Bronchial epithelial cell (primary cell): ENCODE results near the gene SLC6A6. TPM values are rescaled to one million over a fixed set of nuclear protein-coding genes. Genes with fewer than 3 reads are reported as not detected.
A peak's percentile ranks its signal among the peaks of the same experiment; 100 is the strongest.

Experiments used
- DNase-seq: peaks from one replicate; pipeline ENCODE4 v3.0.0-alpha.2; 2010; ENCODE audit warnings: low read depth
- FAIRE-seq: peaks from 2 replicates; lab custom pipeline; 2011; peaks lifted over from hg19 to GRCh38; lab: Jason Lieb, UNC
- H3K27me3 ChIP-seq: 2 replicates; pipeline ENCODE4 v1.5.1; 2011; ENCODE audit warnings: low read length; ENCODE audit not compliant: control insufficient read depth, insufficient read depth
- H3K36me3 ChIP-seq: 2 replicates; pipeline ENCODE4 v1.5.1; 2011; ENCODE audit warnings: low read length; ENCODE audit not compliant: control insufficient read depth, insufficient read depth
- H3K4me3 ChIP-seq: 2 replicates; pipeline ENCODE4 v1.5.1; 2011; ENCODE audit warnings: mild to moderate bottlenecking, low read depth, low read length, control low read depth
- CTCF ChIP-seq: IDR thresholded peaks from 2 replicates; pipeline ENCODE4 v1.5.1; 2011; ENCODE audit warnings: mild to moderate bottlenecking, moderate library complexity, low read length, control low read depth, inconsistent platforms; ENCODE audit not compliant: insufficient read depth, severe bottlenecking
- total RNA-seq: library from RNA; depleted of rRNA; stranded (reverse); fragments of >200 nt; gene quantifications from 2 replicates; pipeline ENCODE4 v1.2.1, GENCODE V29; 2014

SLC6A6 gene
- total RNA-seq, 1 donor from 2014 or later = 13.2 TPM

GRCh38 chr3:14460342-14461005, 58.1 kb downstream of the SLC6A6 start:
- no peak for TF ChIP-seq CTCF
- Histone ChIP-seq H3K4me3 (no peak overlapping the region), H3K36me3 (no peaks in the 10 kb centered on the region), H3K27me3 (no peaks in the 10 kb centered on the region)
- DNase-seq (no peak), FAIRE-seq (no peak)

- H3K36me3 ChIP-seq = no peaks in the 10 kb centered on the region
- no peak overlapping the region for H3K4me3 ChIP-seq
- FAIRE-seq (no peak), DNase-seq (no peak)
- no peak for TF ChIP-seq CTCF
- no peaks in the 10 kb centered on the region for H3K27me3 ChIP-seq
Measured at GRCh38 chr3:14461006-14461747, 58.8 kb downstream of the SLC6A6 start.

- Histone ChIP-seq H3K27me3 (no peaks in the 10 kb centered on the region), H3K36me3 (no peaks in the 10 kb centered on the region), H3K4me3 (no peak overlapping the region)
- DNase-seq = peak; percentile 45
- peak; percentile 88 for TF ChIP-seq CTCF
- FAIRE-seq = no peak
Measured at GRCh38 chr3:14461748-14462324, 59.4 kb downstream of the SLC6A6 start.

GRCh38 chr3:14462738-14463137, 60.3 kb downstream of the SLC6A6 start:
- DNase-seq (peak; percentile 84), FAIRE-seq (no peak)
- Histone ChIP-seq H3K36me3 (no peaks in the 10 kb centered on the region), H3K27me3 (no peaks in the 10 kb centered on the region), H3K4me3 (no peak overlapping the region)
- TF ChIP-seq CTCF = no peak

- Histone ChIP-seq H3K36me3 (no peaks in the 10 kb centered on the region), H3K4me3 (no peak overlapping the region), H3K27me3 (no peaks in the 10 kb centered on the region)
- DNase-seq (no peak), FAIRE-seq (no peak)
- TF ChIP-seq CTCF = no peak
Measured at GRCh38 chr3:14463330-14464140, 61.1 kb downstream of the SLC6A6 start.
